ENCODE data around the gene NEK4.

DNA sequence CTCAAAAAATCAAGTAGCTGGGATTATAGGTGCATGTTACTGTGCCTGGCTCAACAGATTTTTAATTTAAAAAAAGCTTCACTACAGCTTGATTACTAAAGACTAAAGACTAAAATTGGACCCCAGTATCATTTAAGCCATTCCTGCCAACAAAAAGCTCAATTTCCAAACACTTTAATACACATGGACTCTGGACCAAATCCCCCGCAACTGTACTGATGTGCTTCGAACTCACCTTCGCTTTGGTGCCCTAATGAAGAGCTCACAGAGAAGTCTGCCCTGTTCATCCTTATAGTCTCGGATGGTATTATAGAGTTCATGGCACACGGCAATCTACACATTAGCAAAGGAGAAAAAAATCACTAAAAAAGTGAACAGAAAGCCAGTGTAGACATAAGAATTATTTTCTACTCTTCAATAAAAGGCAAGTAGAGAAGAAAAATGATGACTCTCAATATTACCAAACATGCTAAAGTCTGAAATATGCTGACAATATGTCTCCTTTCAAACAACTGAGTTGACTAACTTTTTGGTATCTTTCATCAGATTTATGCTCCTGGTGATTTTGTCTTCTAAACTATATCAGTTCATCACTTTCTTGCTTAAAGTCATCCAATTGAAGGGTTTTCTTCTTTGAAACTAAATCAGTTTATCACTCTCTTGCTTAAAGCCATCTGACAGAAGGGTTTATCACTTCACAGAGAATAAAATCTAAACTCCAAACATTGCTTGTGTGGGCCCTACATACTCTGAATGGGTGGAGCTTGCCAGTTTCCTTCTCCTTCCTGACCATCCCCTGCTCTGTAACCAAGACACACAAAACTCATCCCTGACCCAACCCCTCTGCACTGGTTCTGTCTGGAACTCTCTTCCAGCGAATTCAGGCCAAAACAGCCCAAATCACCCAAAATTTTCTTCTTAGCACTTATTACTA lies 92.2 kb downstream of the NEK4 start:
- TF ChIP-seq YY1 (IDR thresholded peaks at IDR 0.05; ENCODE audit: insufficient read depth, insufficient read length): no peak
- TF ChIP-seq ZNF274 (IDR thresholded peaks at IDR 0.05; ENCODE audit: low read depth, low read length): no peak
